Tibial artery (tissue), 4 donors: Measurements from ENCODE around the gene ZNF398.

ENCODE experiments used
- DNase-seq, 2 donors: peaks; one replicate each; pipeline ENCODE4 v3.0.0-alpha.2; 2019
- H3K27ac ChIP-seq, 2 donors: fragments of 200-600 bp; sonication (generic) in 1 of 2; 1 replicate in 1 of 2; 2 replicates in 1 of 2; pipeline ENCODE4 v1.5.1; 2018 to 2019; ENCODE audit warnings: mild to moderate bottlenecking in 1 of 2
- H3K27me3 ChIP-seq, 2 donors: fragments of 200-600 bp; sonication (generic) in 1 of 2; one replicate each; pipeline versions ENCODE4 v1.5.1 to v1.6.0; 2016 to 2019
- H3K36me3 ChIP-seq, 3 donors: fragments of 200-600 bp; sonication (generic) in 2 of 3; one replicate each; pipeline ENCODE4 v1.5.1; 2016 to 2019; ENCODE audit warnings: mild to moderate bottlenecking in 2 of 3
- H3K4me1 ChIP-seq, 4 donors: fragments of 200-600 bp; sonication (generic) in 2 of 4; 1 replicate in 3 of 4; 2 replicates in 1 of 4; pipeline ENCODE4 v1.5.1; 2016 to 2019
- H3K4me3 ChIP-seq, 2 donors: fragments of 200-600 bp; sonication (generic) in 1 of 2; 1 replicate in 1 of 2; 2 replicates in 1 of 2; pipeline ENCODE4 v1.5.1; 2018 to 2019; ENCODE audit warnings: mild to moderate bottlenecking in 2 of 2
- H3K9me3 ChIP-seq, 3 donors: fragments of 200-600 bp; sonication (generic) in 1 of 3; one replicate each; pipeline ENCODE4 v1.5.1; 2016 to 2019
- CTCF ChIP-seq, 2 experiments: fragments of 200-600 bp in 1 of 2; fragments of 450-650 bp in 1 of 2; IDR thresholded peaks; one replicate each; pipeline ENCODE4 v1.5.1; 2017 to 2019; ENCODE audit warnings: antibody characterized with exemption in 2 of 2, mild to moderate bottlenecking in 1 of 2, moderate library complexity in 1 of 2
- intact Hi-C: fragments of 100-400 bp; cut with DNase I; formaldehyde crosslinking; loops from one replicate; pipeline ENCODE4 v1.15.0; 2023; ENCODE audit warnings: low total_unique reads

The ZNF398 gene

GRCh38 chr7:149153346-149153745 is 6.1 kb downstream of the ZNF398 start:
- no peaks in the 10 kb centered on the region for H3K9me3 ChIP-seq
- TF ChIP-seq CTCF (IDR thresholded peaks at IDR 0.05), result no peak
- no peak for DNase-seq
- H3K4me3 ChIP-seq, result no peak overlapping the region
- no peak overlapping the region for H3K27ac ChIP-seq
- peaks cover 16 to 35% (median 30%) of the 10 kb centered on the region in 3 donors for H3K36me3 ChIP-seq
- H3K4me1 ChIP-seq, result peaks cover 0 to 16% (median 9%) of the 10 kb centered on the region in 4 donors
- intact Hi-C loops, result no loop called here
- H3K27me3 ChIP-seq, result no peaks in the 10 kb centered on the region

- Histone ChIP-seq H3K4me3 (no peak overlapping the region), H3K9me3 (no peaks in the 10 kb centered on the region), H3K27ac (no peak overlapping the region), H3K4me1 (peaks cover 0 to 9% (median 4%) of the 10 kb centered on the region in 4 donors), H3K27me3 (no peaks in the 10 kb centered on the region), H3K36me3 (peaks cover 16 to 36% (median 30%) of the 10 kb centered on the region in 3 donors)
- intact Hi-C loops, result no loop called here
- DNase-seq, result no peak
- no peak for TF ChIP-seq CTCF (IDR thresholded peaks at IDR 0.05)
Measured at GRCh38 chr7:149154056-149154455, 6.8 kb downstream of the ZNF398 start.

DNA sequence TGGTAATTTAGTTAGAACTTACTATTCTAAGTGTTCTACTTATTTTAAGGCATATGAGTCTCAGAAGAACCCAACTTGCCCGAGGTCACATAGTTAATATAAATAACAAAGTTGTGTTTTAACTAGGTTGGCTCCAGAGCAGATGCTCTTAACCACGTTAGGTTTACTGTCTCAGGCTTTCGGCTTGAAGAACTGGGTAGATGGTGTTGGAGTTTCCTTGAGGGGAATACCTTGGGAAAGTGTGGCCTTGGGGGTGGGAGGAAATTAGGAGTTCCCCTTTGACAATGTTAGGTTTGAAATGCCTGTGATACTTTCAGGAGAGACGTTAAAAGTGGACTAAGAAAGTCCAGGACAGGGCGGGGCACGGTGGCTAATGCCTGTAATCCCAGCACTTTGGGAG is 9.6 kb downstream of the ZNF398 start:
- no peaks in the 10 kb centered on the region for H3K9me3 ChIP-seq
- TF ChIP-seq CTCF (IDR thresholded peaks at IDR 0.05), result no peak
- intact Hi-C loops, result no loop called here
- H3K27ac ChIP-seq, result no peak overlapping the region
- H3K27me3 ChIP-seq, result no peaks in the 10 kb centered on the region
- H3K36me3 ChIP-seq, result peaks cover 16 to 60% (median 38%) of the 10 kb centered on the region in 3 donors
- H3K4me1 ChIP-seq, result peaks cover 0 to 3% (median 0%) of the 10 kb centered on the region in 4 donors
- DNase-seq, result no peak
- H3K4me3 ChIP-seq, result no peak overlapping the region

DNA sequence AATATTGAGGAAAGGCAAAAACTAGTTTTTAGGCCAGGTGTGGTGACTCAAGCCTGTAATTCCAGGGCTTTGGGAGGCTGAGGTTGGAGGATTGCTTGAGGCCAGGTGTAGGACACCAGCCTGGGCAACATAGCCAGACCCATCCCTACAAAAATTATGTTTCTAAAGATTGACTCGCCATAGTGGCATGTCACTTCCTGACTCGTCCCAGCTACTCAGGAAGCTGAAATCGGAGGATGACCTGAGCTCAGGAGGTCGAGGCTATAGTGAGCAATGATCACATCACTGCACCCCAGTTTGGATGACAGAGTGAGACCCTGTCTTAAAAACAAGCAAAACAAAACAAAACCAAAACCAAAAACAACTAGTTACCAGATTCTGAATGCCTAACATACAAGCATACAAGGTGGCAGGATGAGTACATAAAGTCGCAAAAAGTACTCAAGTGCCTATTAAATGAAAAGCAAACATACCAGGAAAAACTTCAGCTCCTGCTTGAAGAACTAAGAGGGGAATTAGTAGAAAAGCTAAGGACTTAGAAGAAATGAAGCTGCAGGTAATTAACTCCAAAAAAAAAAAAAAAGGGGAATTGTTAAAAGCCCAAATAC is 14.1 kb downstream of the ZNF398 start:
- Histone ChIP-seq H3K4me3 (no peak overlapping the region), H3K27ac (no peak overlapping the region), H3K9me3 (no peaks in the 10 kb centered on the region), H3K27me3 (no peaks in the 10 kb centered on the region), H3K36me3 (peaks cover 27 to 80% (median 41%) of the 10 kb centered on the region in 3 donors), H3K4me1 (no peaks in the 10 kb centered on the region)
- intact Hi-C loops, result no loop called here
- TF ChIP-seq CTCF (IDR thresholded peaks at IDR 0.05), result no peak
- no peak for DNase-seq

- Histone ChIP-seq H3K4me3 (no peak overlapping the region), H3K9me3 (no peaks in the 10 kb centered on the region), H3K27ac (no peak overlapping the region), H3K4me1 (no peaks in the 10 kb centered on the region), H3K27me3 (no peaks in the 10 kb centered on the region), H3K36me3 (peaks cover 66 to 100% (median 68%) of the 10 kb centered on the region in 3 donors)
- no peak for TF ChIP-seq CTCF (IDR thresholded peaks at IDR 0.05)
- DNase-seq, result no peak
- intact Hi-C loops, result no loop called here
Measured at GRCh38 chr7:149166142-149166541, 18.9 kb downstream of the ZNF398 start.
